WERI-Rb-1 (cell line): ENCODE measurements around the gene EP300.

Experiments used
- DNase-seq: peaks from one replicate; pipeline ENCODE4 v3.0.0-alpha.2; 2020
- H3K27ac ChIP-seq: fragments of 250-450 bp; sonication (Bioruptor Pico); 2 replicates; pipeline ENCODE4 v1.5.1; 2020; ENCODE audit warnings: mild to moderate bottlenecking, moderate library complexity
- H3K27me3 ChIP-seq: fragments of 250-450 bp; sonication (Bioruptor Pico); 2 replicates; pipeline ENCODE4 v1.5.1; 2021; ENCODE audit warnings: mild to moderate bottlenecking, low read depth, moderate library complexity; ENCODE audit not compliant: insufficient read depth, severe bottlenecking
- H3K36me3 ChIP-seq: fragments of 250-450 bp; sonication (Bioruptor Pico); 2 replicates; pipeline ENCODE4 v1.5.1; 2020; ENCODE audit warnings: mild to moderate bottlenecking, moderate library complexity
- H3K4me3 ChIP-seq: 2 replicates; pipeline ENCODE4 v1.5.1; 2011; ENCODE audit warnings: low read depth, mild to moderate bottlenecking, control low read depth, low read length
- H3K9me3 ChIP-seq: fragments of 250-450 bp; sonication (Bioruptor Pico); 2 replicates; pipeline ENCODE4 v1.5.1; 2021; ENCODE audit warnings: mild to moderate bottlenecking, moderate library complexity; ENCODE audit not compliant: severe bottlenecking
- CTCF ChIP-seq: IDR thresholded peaks from 2 replicates; pipeline ENCODE4 v1.5.1; 2011; ENCODE audit warnings: low read depth, mild to moderate bottlenecking, control low read depth, inconsistent platforms, low read length

EP300 gene

GRCh38 chr22:41152902-41153301 lies 60.5 kb downstream of the EP300 start:
- Histone ChIP-seq H3K9me3 (no peaks in the 10 kb centered on the region), H3K4me3 (no peak overlapping the region), H3K27ac (no peak overlapping the region), H3K36me3 (peaks cover 95% of the 10 kb centered on the region), H3K27me3 (no peaks in the 10 kb centered on the region)
- no peak for TF ChIP-seq CTCF
- DNase-seq: no peak

GRCh38 chr22:41157083-41157482 lies 64.7 kb downstream of the EP300 start:
- no peak for TF ChIP-seq CTCF
- H3K36me3 ChIP-seq: peaks cover 93% of the 10 kb centered on the region
- DNase-seq: no peak
- H3K27me3 ChIP-seq: no peaks in the 10 kb centered on the region
- no peak overlapping the region for H3K4me3 ChIP-seq
- no peak overlapping the region for H3K27ac ChIP-seq
- no peaks in the 10 kb centered on the region for H3K9me3 ChIP-seq

GRCh38 chr22:41169157-41169556 lies 76.8 kb downstream of the EP300 start:
- Histone ChIP-seq H3K27me3 (no peaks in the 10 kb centered on the region), H3K9me3 (no peaks in the 10 kb centered on the region), H3K27ac (no peak overlapping the region), H3K4me3 (no peak overlapping the region), H3K36me3 (peaks cover 93% of the 10 kb centered on the region)
- TF ChIP-seq CTCF: no peak
- DNase-seq: no peak

GRCh38 chr22:41171996-41172395 lies 79.6 kb downstream of the EP300 start:
- peaks cover 91% of the 10 kb centered on the region for H3K36me3 ChIP-seq
- no peak for DNase-seq
- H3K9me3 ChIP-seq: no peaks in the 10 kb centered on the region
- no peak overlapping the region for H3K27ac ChIP-seq
- no peaks in the 10 kb centered on the region for H3K27me3 ChIP-seq
- H3K4me3 ChIP-seq: no peak overlapping the region
- no peak for TF ChIP-seq CTCF

- no peaks in the 10 kb centered on the region for H3K9me3 ChIP-seq
- DNase-seq: no peak
- H3K36me3 ChIP-seq: peaks cover 82% of the 10 kb centered on the region
- no peak overlapping the region for H3K27ac ChIP-seq
- no peak for TF ChIP-seq CTCF
- no peaks in the 10 kb centered on the region for H3K27me3 ChIP-seq
- H3K4me3 ChIP-seq: no peak overlapping the region
Measured at GRCh38 chr22:41175546-41175945, 83.2 kb downstream of the EP300 start.

GRCh38 chr22:41177040-41177621 lies 84.7 kb downstream of the EP300 start:
- peaks cover 69% of the 10 kb centered on the region for H3K36me3 ChIP-seq
- TF ChIP-seq CTCF: no peak

More at GRCh38 chr22:41177040-41177621, 84.7 kb downstream of the EP300 start:
- Histone ChIP-seq H3K4me3 (no peak overlapping the region), H3K27me3 (no peaks in the 10 kb centered on the region), H3K9me3 (no peaks in the 10 kb centered on the region), H3K27ac (no peak overlapping the region)
- no peak for DNase-seq
